Measurements from ENCODE around the gene C6orf52. TPM values are rescaled to one million over a fixed set of nuclear protein-coding genes. Genes with fewer than 3 reads are reported as not detected.
"Not testable (repeated sequence)": the region's sequence is repeated elsewhere in the genome, so short reads cannot be mapped to it uniquely, and the experiment has no call there.

Gene C6orf52
- total RNA-seq, 1 donor from 2014 or later = 0.45 TPM

DNA sequence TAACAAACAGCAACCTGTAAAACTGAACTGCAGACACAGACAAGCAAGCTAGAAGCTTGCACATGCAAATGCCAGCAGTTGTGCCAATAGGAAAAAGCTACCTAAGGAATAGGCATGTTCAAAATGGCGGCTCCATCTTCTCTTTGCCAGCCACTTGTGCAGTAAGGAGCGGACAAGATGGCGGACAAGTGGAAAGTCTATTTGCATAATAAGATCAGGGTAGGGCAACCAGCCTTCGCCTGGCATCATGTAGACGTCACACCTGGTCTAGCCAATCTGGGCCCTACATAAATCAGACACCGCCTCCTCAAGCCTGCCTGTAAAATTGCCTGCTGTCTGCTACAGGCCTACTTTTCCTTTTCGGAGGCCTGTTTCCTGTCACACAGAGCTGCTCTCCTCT is 18.0 kb downstream of the C6orf52 start:
- H3K9me3 Mint-ChIP-seq = no peaks in the 10 kb centered on the region
- DNase-seq (ENCODE audit: low spot score) = no peak
- H3K4me1 ChIP-seq = no peaks in the 10 kb centered on the region
- no peaks in the 10 kb centered on the region for H3K36me3 ChIP-seq
- no peaks in the 10 kb centered on the region for H3K36me3 Mint-ChIP-seq
- H3K27ac ChIP-seq = no peak overlapping the region
- H3K27me3 ChIP-seq = no peaks in the 10 kb centered on the region
- H3K79me2 ChIP-seq (ENCODE audit: low read depth) = no peaks in the 10 kb centered on the region
- no peaks in the 10 kb centered on the region for H3K9me3 ChIP-seq (ENCODE audit: low read depth)
- no peak overlapping the region for H3K9ac ChIP-seq
- no peaks in the 10 kb centered on the region for H3K27me3 Mint-ChIP-seq (ENCODE audit: insufficient read depth, low read depth)
- H2AFZ ChIP-seq (replicated peaks) = no peak overlapping the region
- no peaks in the 10 kb centered on the region for H3K4me1 Mint-ChIP-seq
- H3F3A ChIP-seq (ENCODE audit: low read depth) = no peaks in the 10 kb centered on the region
- no peak overlapping the region for H3K4me3 Mint-ChIP-seq
- H4K20me1 ChIP-seq (ENCODE audit: low read depth) = no peaks in the 10 kb centered on the region
- H3K4me2 ChIP-seq = no peak overlapping the region
- H3K27ac Mint-ChIP-seq = no peak overlapping the region
- no peak overlapping the region for H3K4me3 ChIP-seq
- TF ChIP-seq EZH2phosphoT487 (IDR thresholded peaks at IDR 0.05) (no peak), EZH2 (IDR thresholded peaks at IDR 0.05) (no peak)
- TF ChIP-seq, protein P1, sequence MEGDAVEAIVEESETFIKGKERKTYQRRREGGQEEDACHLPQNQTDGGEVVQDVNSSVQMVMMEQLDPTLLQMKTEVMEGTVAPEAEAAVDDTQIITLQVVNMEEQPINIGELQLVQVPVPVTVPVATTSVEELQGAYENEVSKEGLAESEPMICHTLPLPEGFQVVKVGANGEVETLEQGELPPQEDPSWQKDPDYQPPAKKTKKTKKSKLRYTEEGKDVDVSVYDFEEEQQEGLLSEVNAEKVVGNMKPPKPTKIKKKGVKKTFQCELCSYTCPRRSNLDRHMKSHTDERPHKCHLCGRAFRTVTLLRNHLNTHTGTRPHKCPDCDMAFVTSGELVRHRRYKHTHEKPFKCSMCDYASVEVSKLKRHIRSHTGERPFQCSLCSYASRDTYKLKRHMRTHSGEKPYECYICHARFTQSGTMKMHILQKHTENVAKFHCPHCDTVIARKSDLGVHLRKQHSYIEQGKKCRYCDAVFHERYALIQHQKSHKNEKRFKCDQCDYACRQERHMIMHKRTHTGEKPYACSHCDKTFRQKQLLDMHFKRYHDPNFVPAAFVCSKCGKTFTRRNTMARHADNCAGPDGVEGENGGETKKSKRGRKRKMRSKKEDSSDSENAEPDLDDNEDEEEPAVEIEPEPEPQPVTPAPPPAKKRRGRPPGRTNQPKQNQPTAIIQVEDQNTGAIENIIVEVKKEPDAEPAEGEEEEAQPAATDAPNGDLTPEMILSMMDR (IDR thresholded peaks at IDR 0.05) = no peak

DNA sequence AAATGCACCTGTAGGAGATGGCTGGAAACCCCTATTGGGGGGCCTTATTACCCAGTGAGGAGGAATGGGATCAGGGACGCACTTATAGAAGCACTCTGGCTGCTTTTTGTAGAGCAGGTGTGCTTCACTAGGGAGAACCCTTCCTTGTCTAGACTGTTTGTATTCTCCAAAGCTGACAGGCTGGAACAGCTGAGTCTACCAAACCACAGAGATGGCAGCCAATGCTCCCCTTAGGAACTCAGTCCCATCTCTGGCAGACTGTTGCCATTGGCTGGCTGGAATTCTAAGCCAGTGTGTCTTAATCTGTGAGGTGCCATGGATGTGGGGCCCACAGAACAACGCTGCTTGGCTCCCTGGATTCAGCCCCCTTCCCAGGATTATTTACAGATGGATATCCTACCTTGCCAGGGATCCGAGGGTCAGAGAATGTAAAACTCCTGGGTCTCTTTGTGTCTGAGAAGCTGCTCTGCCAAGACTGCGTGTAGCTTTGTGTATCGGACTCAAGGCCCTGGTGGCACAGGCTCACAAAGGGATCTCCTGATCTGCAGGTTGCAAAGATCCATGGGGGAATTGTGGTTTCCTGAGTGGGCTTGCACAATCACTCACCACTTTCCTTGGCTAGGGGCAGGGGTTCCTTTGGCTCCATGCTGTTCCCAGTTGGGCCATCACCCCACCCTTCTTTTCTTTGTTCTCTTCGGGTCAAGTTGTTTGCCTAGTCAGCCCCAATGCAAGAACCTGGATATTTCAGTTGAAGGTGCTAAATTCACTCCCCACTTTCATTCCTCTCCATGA is 26.1 kb downstream of the C6orf52 start:
- TF ChIP-seq EZH2phosphoT487 (IDR thresholded peaks at IDR 0.05) (no peak), EZH2 (IDR thresholded peaks at IDR 0.05) (no peak)
- TF ChIP-seq, protein P1 (IDR thresholded peaks at IDR 0.05) = no peak
- no peak for DNase-seq (ENCODE audit: low spot score)
- Histone ChIP-seq H3K9ac (no peak overlapping the region), H3K4me1 (no peaks in the 10 kb centered on the region), H3K4me2 (no peak overlapping the region), H2AFZ (replicated peaks) (no peak overlapping the region), H3F3A (ENCODE audit: low read depth) (no peaks in the 10 kb centered on the region), H3K27me3 (no peaks in the 10 kb centered on the region), H4K20me1 (ENCODE audit: low read depth) (no peaks in the 10 kb centered on the region), H3K9me3 (ENCODE audit: low read depth) (no peaks in the 10 kb centered on the region), H3K4me3 (no peak overlapping the region), H3K79me2 (ENCODE audit: low read depth) (no peaks in the 10 kb centered on the region), H3K36me3 (no peaks in the 10 kb centered on the region), H3K27ac (no peak overlapping the region)
- Mint-ChIP-seq H3K4me1 (no peaks in the 10 kb centered on the region), H3K27ac (no peak overlapping the region), H3K27me3 (ENCODE audit: insufficient read depth, low read depth) (no peaks in the 10 kb centered on the region), H3K36me3 (no peaks in the 10 kb centered on the region), H3K9me3 (peaks cover 13% of the 10 kb centered on the region), H3K4me3 (no peak overlapping the region)

DNA sequence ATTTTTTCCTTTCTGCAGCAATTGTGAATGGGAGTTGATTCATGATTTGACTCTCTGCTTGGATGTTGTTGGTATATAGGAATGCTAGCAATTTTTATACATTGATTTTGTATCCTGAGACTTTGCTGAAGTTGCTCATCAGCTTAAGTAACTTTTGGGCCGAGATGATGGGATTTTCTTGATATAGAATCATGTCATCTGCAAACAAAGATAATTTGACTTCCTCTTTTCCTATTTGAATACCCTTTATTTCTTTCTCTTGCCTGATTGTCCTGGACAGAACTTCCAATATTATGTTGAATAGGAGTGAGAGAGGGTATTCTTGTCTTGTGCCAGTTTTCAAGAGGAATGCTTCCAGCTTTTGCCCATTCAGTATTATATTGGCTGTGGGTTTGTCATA is 28.8 kb downstream of the C6orf52 start:
- H3K27ac Mint-ChIP-seq; H3K9ac ChIP-seq; H3K4me1 Mint-ChIP-seq; H3K36me3 ChIP-seq; H3K9me3 ChIP-seq (ENCODE audit: low read depth); H3K4me3 Mint-ChIP-seq; H3K4me3 ChIP-seq; H4K20me1 ChIP-seq (ENCODE audit: low read depth); H3K4me2 ChIP-seq; DNase-seq (ENCODE audit: low spot score); H3K4me1 ChIP-seq; H3K27me3 Mint-ChIP-seq (ENCODE audit: insufficient read depth, low read depth); H3K27me3 ChIP-seq; H3K79me2 ChIP-seq (ENCODE audit: low read depth); H3K36me3 Mint-ChIP-seq; H3F3A ChIP-seq (ENCODE audit: low read depth); H3K27ac ChIP-seq; H2AFZ ChIP-seq (replicated peaks): not testable (repeated sequence)
- H3K9me3 Mint-ChIP-seq = peaks cover 13% of the 10 kb centered on the region

DNA sequence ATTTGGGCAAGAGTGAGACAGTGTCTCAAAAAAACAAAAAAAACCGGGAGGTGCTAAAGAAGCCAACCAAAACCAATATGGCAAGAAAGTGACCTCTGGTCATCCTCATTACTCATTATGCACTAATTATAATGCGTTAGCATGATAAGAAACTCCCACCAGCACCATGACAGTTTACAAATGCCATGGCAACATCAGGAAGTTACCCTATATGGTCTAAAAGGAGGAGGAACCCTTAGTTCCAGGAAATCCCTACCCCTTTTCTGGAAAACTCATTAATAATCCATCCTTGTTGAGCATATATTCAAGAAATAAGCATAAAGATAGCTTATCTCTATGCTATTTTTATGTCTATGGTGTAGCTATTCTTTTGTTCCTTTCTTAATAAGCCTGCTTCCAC is 31.7 kb downstream of the C6orf52 start:
- Histone ChIP-seq H3K4me2 (no peak overlapping the region), H3K36me3 (no peaks in the 10 kb centered on the region), H3K27me3 (no peaks in the 10 kb centered on the region), H3K4me1 (no peaks in the 10 kb centered on the region), H4K20me1 (ENCODE audit: low read depth) (no peaks in the 10 kb centered on the region), H3K4me3 (no peak overlapping the region), H3K9me3 (ENCODE audit: low read depth) (no peaks in the 10 kb centered on the region), H3K79me2 (ENCODE audit: low read depth) (no peaks in the 10 kb centered on the region), H3K9ac (no peak overlapping the region), H2AFZ (replicated peaks) (no peak overlapping the region), H3F3A (ENCODE audit: low read depth) (no peaks in the 10 kb centered on the region), H3K27ac (no peak overlapping the region)
- Mint-ChIP-seq H3K4me3 (no peak overlapping the region), H3K4me1 (no peaks in the 10 kb centered on the region), H3K36me3 (no peaks in the 10 kb centered on the region), H3K27me3 (ENCODE audit: insufficient read depth, low read depth) (peaks cover 4% of the 10 kb centered on the region), H3K9me3 (peaks cover 13% of the 10 kb centered on the region), H3K27ac (no peak overlapping the region)
- no peak for DNase-seq (ENCODE audit: low spot score)
- TF ChIP-seq EZH2 (IDR thresholded peaks at IDR 0.05) (no peak), EZH2phosphoT487 (IDR thresholded peaks at IDR 0.05) (no peak)
- TF ChIP-seq, protein P1 (IDR thresholded peaks at IDR 0.05) = no peak

Measured in neural progenitor cell (in vitro differentiated cells).